Activated CD8-positive, alpha-beta T cell treated with anti-CD3 and anti-CD28 coated beads for 36 hours (primary cell): ENCODE data around the gene NYAP2. TPM values are rescaled to one million over a fixed set of nuclear protein-coding genes. Genes with fewer than 3 reads are reported as not detected.

Source experiments
- ATAC-seq: fragments of 200-7000 bp; cut with Tn5 transposase; one replicate; pipeline ENCODE4 v1.10.0; 2021; ENCODE audit warnings: mild to moderate bottlenecking, moderate library complexity
- CTCF ChIA-PET: fragments of 350-600 bp; sonication (Branson Sonifier 250); formaldehyde crosslinking; loops from one replicate; lab custom pipeline; 2021; ENCODE audit warnings: antibody characterized with exemption; lab: Charles Lee
- POLR2A ChIA-PET: fragments of 350-600 bp; sonication (Branson Sonifier 250); formaldehyde crosslinking; loops from one replicate; lab custom pipeline; 2021; ENCODE audit warnings: antibody characterized with exemption; lab: Charles Lee
- DNase-seq: peaks from one replicate; pipeline ENCODE4 v3.0.0-alpha.2; 2020
- H3K27ac Mint-ChIP-seq: one replicate; pipeline ENCODE4 v1.8.0; 2021; ENCODE audit warnings: mild to moderate bottlenecking, mixed read lengths
- H3K27me3 Mint-ChIP-seq: one replicate; pipeline ENCODE4 v1.8.0; 2021; ENCODE audit warnings: mixed read lengths
- H3K36me3 Mint-ChIP-seq: one replicate; pipeline ENCODE4 v1.8.0; 2021; ENCODE audit warnings: low read depth, mixed read lengths
- H3K4me1 Mint-ChIP-seq: one replicate; pipeline ENCODE4 v1.8.0; 2021; ENCODE audit warnings: low read depth, mixed read lengths
- H3K4me3 Mint-ChIP-seq: one replicate; pipeline ENCODE4 v1.8.0; 2021; ENCODE audit warnings: mild to moderate bottlenecking, moderate library complexity, mixed read lengths
- H3K9me3 Mint-ChIP-seq: one replicate; pipeline ENCODE4 v1.8.0; 2021; ENCODE audit warnings: mixed read lengths
- CTCF ChIP-seq: fragments of 200-600 bp; IDR thresholded peaks from one replicate; pipeline ENCODE4 v1.8.0; 2022; ENCODE audit warnings: antibody characterized with exemption, mild to moderate bottlenecking
- intact Hi-C: fragments of 100-400 bp; cut with micrococcal nuclease; formaldehyde crosslinking; loops from one replicate; pipeline ENCODE4 v1.10.0; 2022
- total RNA-seq, 2 experiments: library from RNA; stranded (reverse); gene quantifications; one replicate each; pipeline ENCODE4 v1.2.3, GENCODE V29; 2021

The NYAP2 gene
- total RNA-seq, 2 experiments from 2014 or later, result not detected

DNA sequence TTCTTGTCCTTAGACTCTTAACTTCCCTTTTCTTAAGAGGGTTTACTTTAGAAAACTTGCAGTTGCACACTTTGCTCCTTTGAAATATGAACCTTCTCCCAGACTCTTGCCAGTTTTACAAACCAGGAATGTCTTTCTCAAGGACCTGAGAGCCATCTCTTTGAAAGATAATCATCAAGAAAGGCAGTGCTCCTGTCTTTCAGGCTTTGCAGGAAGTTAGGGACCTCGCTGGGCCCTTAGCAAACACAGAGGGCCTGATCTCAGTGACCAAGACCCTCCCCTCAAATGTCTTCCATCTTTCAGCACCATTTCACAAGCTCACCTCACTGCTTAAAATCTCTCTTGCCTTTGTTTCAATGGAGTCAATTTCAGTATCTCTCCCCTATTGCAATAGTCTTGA is 32.0 kb upstream of the NYAP2 start:
- H3K27ac Mint-ChIP-seq, result no peak overlapping the region
- CTCF ChIA-PET, result no interaction called here
- DNase-seq (no peak), ATAC-seq (no peak)
- POLR2A ChIA-PET, result no interaction called here
- H3K27me3 Mint-ChIP-seq, result peaks cover 17% of the 10 kb centered on the region
- no peaks in the 10 kb centered on the region for H3K9me3 Mint-ChIP-seq
- intact Hi-C loops, result no loop called here
- H3K36me3 Mint-ChIP-seq, result no peaks in the 10 kb centered on the region
- no peak for TF ChIP-seq CTCF
- H3K4me3 Mint-ChIP-seq, result no peak overlapping the region
- no peaks in the 10 kb centered on the region for H3K4me1 Mint-ChIP-seq

DNA sequence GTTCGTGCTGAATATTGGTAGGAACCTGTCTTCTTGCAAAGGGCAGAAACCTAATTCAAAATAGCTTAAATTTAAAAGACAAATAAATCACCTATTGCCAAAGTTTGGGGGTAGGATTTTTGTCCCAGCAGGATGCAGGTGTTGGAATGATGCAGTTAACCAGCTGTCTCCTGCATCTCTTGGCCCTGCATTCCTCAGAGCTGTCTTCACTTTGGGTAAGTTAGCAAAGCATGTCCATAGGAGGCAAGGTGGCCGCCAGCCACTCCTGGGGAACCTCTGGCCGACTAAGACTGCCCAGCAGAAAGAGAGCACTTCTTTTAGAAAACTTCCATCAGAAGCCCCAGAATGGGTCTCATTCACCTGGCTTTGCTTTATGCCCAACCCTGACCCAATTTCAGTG is 20.5 kb upstream of the NYAP2 start:
- H3K9me3 Mint-ChIP-seq, result no peaks in the 10 kb centered on the region
- DNase-seq, result no peak
- no peaks in the 10 kb centered on the region for H3K4me1 Mint-ChIP-seq
- H3K27ac Mint-ChIP-seq, result no peak overlapping the region
- CTCF ChIA-PET, result no interaction called here
- POLR2A ChIA-PET, result interaction anchor here (0.6 to 1.2 kb wide), 2 partner anchors 14 to 107 kb away, joined by 3 read pairs; no protein-coding TSS in a partner anchor
- H3K36me3 Mint-ChIP-seq, result no peaks in the 10 kb centered on the region
- H3K27me3 Mint-ChIP-seq, result peaks cover 8% of the 10 kb centered on the region
- intact Hi-C loops, result no loop called here
- no peak for TF ChIP-seq CTCF
- ATAC-seq, result no peak
- H3K4me3 Mint-ChIP-seq, result no peak overlapping the region

- CTCF ChIA-PET, result interaction anchor here (1.6 kb wide), 1 partner anchor 35 kb away, joined by 3 read pairs; no protein-coding TSS in a partner anchor
- peaks cover 8% of the 10 kb centered on the region for H3K27me3 Mint-ChIP-seq
- H3K9me3 Mint-ChIP-seq, result no peaks in the 10 kb centered on the region
- H3K36me3 Mint-ChIP-seq, result no peaks in the 10 kb centered on the region
- no peak overlapping the region for H3K27ac Mint-ChIP-seq
- H3K4me3 Mint-ChIP-seq, result no peak overlapping the region
- POLR2A ChIA-PET, result interaction anchor here (1.2 kb wide), 1 partner anchor 13 kb away, joined by 3 read pairs; no protein-coding TSS in a partner anchor
- H3K4me1 Mint-ChIP-seq, result no peaks in the 10 kb centered on the region
- no peak for TF ChIP-seq CTCF
- no peak for DNase-seq
- intact Hi-C loops, result no loop called here
- no peak for ATAC-seq
Measured at GRCh38 chr2:225379856-225380255, 19.7 kb upstream of the NYAP2 start.

DNA sequence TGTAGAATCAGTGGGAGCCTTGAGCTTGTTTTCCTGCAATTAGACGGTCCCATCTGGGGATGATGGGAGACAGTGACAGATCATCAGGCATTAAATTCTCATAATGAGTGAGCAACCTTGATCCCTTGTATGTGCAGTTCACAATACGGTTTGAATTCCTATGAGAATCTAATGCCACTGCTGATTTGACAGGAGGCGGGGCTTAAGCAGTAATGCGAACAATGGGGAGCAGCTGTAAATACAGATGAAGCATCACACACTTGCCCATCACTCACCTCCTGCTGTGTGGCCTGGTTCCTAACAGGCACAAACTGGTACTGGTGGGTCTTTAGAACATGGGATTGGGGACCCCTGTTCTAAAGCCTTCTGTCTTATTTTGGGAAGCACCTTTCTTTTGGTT is 17.9 kb upstream of the NYAP2 start:
- DNase-seq (no peak), ATAC-seq (no peak)
- H3K9me3 Mint-ChIP-seq, result no peaks in the 10 kb centered on the region
- TF ChIP-seq CTCF, result no peak
- POLR2A ChIA-PET, result interaction anchor here (0.6 to 0.7 kb wide), 2 partner anchors 981 to 1245 kb away, joined by 3 read pairs; no protein-coding TSS in a partner anchor
- no peaks in the 10 kb centered on the region for H3K36me3 Mint-ChIP-seq
- CTCF ChIA-PET, result interaction anchor here (0.9 kb wide), 1 partner anchor 11 kb away, joined by 5 read pairs; no protein-coding TSS in a partner anchor
- H3K4me1 Mint-ChIP-seq, result no peaks in the 10 kb centered on the region
- intact Hi-C loops, result no loop called here
- peaks cover 3% of the 10 kb centered on the region for H3K27me3 Mint-ChIP-seq
- H3K27ac Mint-ChIP-seq, result no peak overlapping the region
- H3K4me3 Mint-ChIP-seq, result no peak overlapping the region

DNA sequence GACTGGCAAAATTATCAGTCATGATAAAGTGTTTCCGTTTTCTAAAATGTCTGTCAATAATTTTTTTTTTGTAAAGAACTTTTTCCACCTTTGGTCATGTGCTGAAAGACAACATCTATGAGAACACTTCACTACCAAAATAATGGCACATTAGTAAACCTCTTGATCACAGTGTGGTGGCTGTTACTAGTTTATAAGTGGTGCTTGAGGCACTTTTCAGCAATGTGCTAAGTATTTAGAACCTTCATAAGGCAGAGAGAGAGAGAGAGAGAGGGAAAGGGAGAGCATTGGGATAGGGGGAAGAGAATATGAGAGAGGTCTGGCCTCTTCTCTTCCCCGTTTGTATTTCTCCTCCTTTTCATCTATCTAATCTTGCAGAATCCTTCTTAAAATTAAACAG is 1.1 kb upstream of the NYAP2 start:
- no peak for TF ChIP-seq CTCF
- Mint-ChIP-seq H3K4me3 (no peak overlapping the region), H3K9me3 (no peaks in the 10 kb centered on the region), H3K36me3 (no peaks in the 10 kb centered on the region), H3K27ac (no peak overlapping the region), H3K27me3 (peaks cover 16% of the 10 kb centered on the region), H3K4me1 (no peaks in the 10 kb centered on the region)
- CTCF ChIA-PET, result no interaction called here
- no peak for DNase-seq
- no peak for ATAC-seq
- intact Hi-C loops, result no loop called here
- POLR2A ChIA-PET, result no interaction called here
